ENCODE measurements around the gene ZNF519. TPM values are rescaled to one million over a fixed set of nuclear protein-coding genes. Genes with fewer than 3 reads are reported as not detected.
"Not testable (repeated sequence)": the region's sequence is repeated elsewhere in the genome, so short reads cannot be mapped to it uniquely, and the experiment has no call there.

The ZNF519 gene
- total RNA-seq, 2 donors from 2014 or later, result 24.6 to 31.9 TPM

GRCh38 chr18:14144628-14144895 is 12.3 kb upstream of the ZNF519 start:
- no peak overlapping the region for H3K27ac Mint-ChIP-seq
- H3K4me3 ChIP-seq (ENCODE audit: low read length), result no peak overlapping the region
- no peak overlapping the region for H3K4me3 Mint-ChIP-seq
- no peak overlapping the region for H3K9ac ChIP-seq (ENCODE audit: extremely low read depth, low read length, poor library complexity, severe bottlenecking)
- no peaks in the 10 kb centered on the region for H3K36me3 Mint-ChIP-seq (ENCODE audit: low read depth)
- H3K4me1 ChIP-seq (ENCODE audit: control insufficient read depth, insufficient read depth, low read length), result no peaks in the 10 kb centered on the region
- peaks cover 63% of the 10 kb centered on the region for H3K9me3 Mint-ChIP-seq
- WGBS, 2 experiments (ENCODE audit: insufficient coverage in 1 of 2, insufficient read length in 1 of 2), result 79 to 88% methylated on average over 3 to 6 of the region's 6 CpGs
- H3K36me3 ChIP-seq (ENCODE audit: control insufficient read depth, insufficient read depth, low read length), result no peaks in the 10 kb centered on the region
- no peaks in the 10 kb centered on the region for H3K27me3 ChIP-seq (ENCODE audit: control insufficient read depth, insufficient read depth, low read length, poor library complexity, severe bottlenecking)
- H3K4me1 Mint-ChIP-seq, result no peaks in the 10 kb centered on the region
- H3K9me3 ChIP-seq (ENCODE audit: control insufficient read depth, low read length), result no peaks in the 10 kb centered on the region
- H3K27ac ChIP-seq (ENCODE audit: low read depth, low read length), result no peak overlapping the region
- DNase-seq, result no peak
- no peaks in the 10 kb centered on the region for H3K27me3 Mint-ChIP-seq (ENCODE audit: insufficient read depth)
- no peak for TF ChIP-seq CTCF (conservative IDR thresholded peaks at IDR 0.05)

GRCh38 chr18:14143871-14144627 is 11.8 kb upstream of the ZNF519 start:
- H3K4me1 Mint-ChIP-seq; H3K27ac Mint-ChIP-seq; H3K36me3 ChIP-seq (ENCODE audit: control insufficient read depth, insufficient read depth, low read length); H3K9ac ChIP-seq (ENCODE audit: extremely low read depth, low read length, poor library complexity, severe bottlenecking); DNase-seq; H3K27ac ChIP-seq (ENCODE audit: low read depth, low read length); H3K27me3 ChIP-seq (ENCODE audit: control insufficient read depth, insufficient read depth, low read length, poor library complexity, severe bottlenecking); H3K4me3 Mint-ChIP-seq; H3K4me1 ChIP-seq (ENCODE audit: control insufficient read depth, insufficient read depth, low read length); H3K4me3 ChIP-seq (ENCODE audit: low read length); H3K27me3 Mint-ChIP-seq (ENCODE audit: insufficient read depth); H3K36me3 Mint-ChIP-seq (ENCODE audit: low read depth); H3K9me3 ChIP-seq (ENCODE audit: control insufficient read depth, low read length): not testable (repeated sequence)
- H3K9me3 Mint-ChIP-seq, result peaks cover 61% of the 10 kb centered on the region
- 77 to 89% methylated on average over 3 to 11 of the region's 16 CpGs for WGBS, 2 experiments (ENCODE audit: insufficient coverage in 1 of 2, insufficient read length in 1 of 2)

GRCh38 chr18:14143396-14143795 is 11.2 kb upstream of the ZNF519 start:
- H3K4me1 Mint-ChIP-seq; H3K9me3 ChIP-seq (ENCODE audit: control insufficient read depth, low read length); H3K27ac Mint-ChIP-seq; DNase-seq; H3K36me3 ChIP-seq (ENCODE audit: control insufficient read depth, insufficient read depth, low read length); H3K4me3 Mint-ChIP-seq; H3K4me3 ChIP-seq (ENCODE audit: low read length); H3K9ac ChIP-seq (ENCODE audit: extremely low read depth, low read length, poor library complexity, severe bottlenecking); H3K27me3 ChIP-seq (ENCODE audit: control insufficient read depth, insufficient read depth, low read length, poor library complexity, severe bottlenecking); H3K27ac ChIP-seq (ENCODE audit: low read depth, low read length); H3K4me1 ChIP-seq (ENCODE audit: control insufficient read depth, insufficient read depth, low read length); H3K27me3 Mint-ChIP-seq (ENCODE audit: insufficient read depth); H3K36me3 Mint-ChIP-seq (ENCODE audit: low read depth): not testable (repeated sequence)
- peaks cover 59% of the 10 kb centered on the region for H3K9me3 Mint-ChIP-seq
- 92% methylated on average over 13 of the region's 17 CpGs; no CpG with 5 or more reads in 1 of the 2 experiments for WGBS, 2 experiments (ENCODE audit: insufficient coverage in 1 of 2, insufficient read length in 1 of 2)

- H3K4me3 ChIP-seq (ENCODE audit: low read length); H3K27ac ChIP-seq (ENCODE audit: low read depth, low read length); H3K27ac Mint-ChIP-seq; H3K27me3 Mint-ChIP-seq (ENCODE audit: insufficient read depth); H3K36me3 Mint-ChIP-seq (ENCODE audit: low read depth); H3K4me1 ChIP-seq (ENCODE audit: control insufficient read depth, insufficient read depth, low read length); H3K9ac ChIP-seq (ENCODE audit: extremely low read depth, low read length, poor library complexity, severe bottlenecking); H3K36me3 ChIP-seq (ENCODE audit: control insufficient read depth, insufficient read depth, low read length); H3K9me3 ChIP-seq (ENCODE audit: control insufficient read depth, low read length); H3K27me3 ChIP-seq (ENCODE audit: control insufficient read depth, insufficient read depth, low read length, poor library complexity, severe bottlenecking); H3K4me1 Mint-ChIP-seq; H3K4me3 Mint-ChIP-seq; DNase-seq: not testable (repeated sequence)
- H3K9me3 Mint-ChIP-seq, result peaks cover 57% of the 10 kb centered on the region
- 92 to 100% methylated on average over 1 to 9 of the region's 9 CpGs for WGBS, 2 experiments (ENCODE audit: insufficient coverage in 1 of 2, insufficient read length in 1 of 2)
These were observed 9.9 kb upstream of the ZNF519 start for GRCh38 chr18:14142177-14142576.

GRCh38 chr18:14139583-14139982 is 7.3 kb upstream of the ZNF519 start:
- not testable (repeated sequence) for H3K36me3 ChIP-seq (ENCODE audit: control insufficient read depth, insufficient read depth, low read length); H3K4me1 ChIP-seq (ENCODE audit: control insufficient read depth, insufficient read depth, low read length); H3K4me1 Mint-ChIP-seq; H3K4me3 Mint-ChIP-seq; H3K4me3 ChIP-seq (ENCODE audit: low read length); H3K9ac ChIP-seq (ENCODE audit: extremely low read depth, low read length, poor library complexity, severe bottlenecking); DNase-seq; H3K27me3 Mint-ChIP-seq (ENCODE audit: insufficient read depth); H3K36me3 Mint-ChIP-seq (ENCODE audit: low read depth); H3K9me3 ChIP-seq (ENCODE audit: control insufficient read depth, low read length); H3K27ac Mint-ChIP-seq; H3K27me3 ChIP-seq (ENCODE audit: control insufficient read depth, insufficient read depth, low read length, poor library complexity, severe bottlenecking); H3K27ac ChIP-seq (ENCODE audit: low read depth, low read length)
- H3K9me3 Mint-ChIP-seq, result peaks cover 40% of the 10 kb centered on the region
- 67 to 70% methylated on average over 1 of the region's 2 CpGs for WGBS, 2 experiments (ENCODE audit: insufficient coverage in 1 of 2, insufficient read length in 1 of 2)

- peaks cover 38% of the 10 kb centered on the region for H3K9me3 Mint-ChIP-seq
These were observed 5.7 kb upstream of the ZNF519 start for GRCh38 chr18:14137971-14138370.

More at GRCh38 chr18:14137971-14138370, 5.7 kb upstream of the ZNF519 start:
- H3K4me3 ChIP-seq (ENCODE audit: low read length); H3K4me1 ChIP-seq (ENCODE audit: control insufficient read depth, insufficient read depth, low read length); H3K27me3 ChIP-seq (ENCODE audit: control insufficient read depth, insufficient read depth, low read length, poor library complexity, severe bottlenecking); H3K27ac Mint-ChIP-seq; H3K36me3 ChIP-seq (ENCODE audit: control insufficient read depth, insufficient read depth, low read length); H3K9ac ChIP-seq (ENCODE audit: extremely low read depth, low read length, poor library complexity, severe bottlenecking); H3K27ac ChIP-seq (ENCODE audit: low read depth, low read length); H3K36me3 Mint-ChIP-seq (ENCODE audit: low read depth); DNase-seq; H3K27me3 Mint-ChIP-seq (ENCODE audit: insufficient read depth); H3K4me1 Mint-ChIP-seq; H3K4me3 Mint-ChIP-seq; H3K9me3 ChIP-seq (ENCODE audit: control insufficient read depth, low read length): not testable (repeated sequence)
- WGBS, 2 experiments (ENCODE audit: insufficient coverage in 1 of 2, insufficient read length in 1 of 2), result 50 to 69% methylated on average over 2 to 3 of the region's 4 CpGs

Data from endodermal cell (in vitro differentiated cells).